Neural cell (in vitro differentiated cells): Measurements from ENCODE around the gene DOP1A. TPM values are rescaled to one million over a fixed set of nuclear protein-coding genes. Genes with fewer than 3 reads are reported as not detected.

Experiments used
- H2AFZ ChIP-seq: fragments of 200-600, 300-800 bp; sonication (generic), shearing (Covaris generic); 2 replicates; pipeline ENCODE4 v1.6.0; 2014; ENCODE audit warnings: low read depth, mild to moderate bottlenecking, antibody characterized with exemption, low read length, moderate library complexity
- H3F3A ChIP-seq: fragments of 200-600 bp; shearing (Covaris generic); 2 replicates; pipeline ENCODE4 v1.6.1; 2016; ENCODE audit warnings: mild to moderate bottlenecking, moderate library complexity, mixed read lengths, antibody characterized with exemption, low read length; ENCODE audit not compliant: insufficient read depth, poor library complexity, severe bottlenecking
- H3K27ac ChIP-seq: fragments of 200-600, 300-800 bp; sonication (generic), shearing (Covaris generic); 2 replicates; pipeline ENCODE4 v1.5.1; 2014; ENCODE audit warnings: mild to moderate bottlenecking, low read length, moderate library complexity
- H3K27me3 ChIP-seq: fragments of 300-800, 200-600 bp; sonication (generic), shearing (Covaris generic); 2 replicates; pipeline ENCODE4 v1.6.0; 2014; ENCODE audit warnings: mild to moderate bottlenecking, low read depth, low read length, moderate library complexity; ENCODE audit not compliant: insufficient read depth
- H3K36me3 ChIP-seq: fragments of 300-800, 200-600 bp; sonication (generic), shearing (Covaris generic); 2 replicates; pipeline ENCODE4 v1.5.1; 2014; ENCODE audit warnings: mild to moderate bottlenecking, antibody characterized with exemption, low read length, moderate library complexity; ENCODE audit not compliant: insufficient read depth
- H3K4me2 ChIP-seq: fragments of 300-800, 200-600 bp; sonication (generic), shearing (Covaris generic); 2 replicates; pipeline ENCODE4 v1.6.0; 2014; ENCODE audit warnings: mild to moderate bottlenecking, low read length
- H3K4me3 ChIP-seq: fragments of 300-800, 200-600 bp; sonication (generic), shearing (Covaris generic); 2 replicates; pipeline ENCODE4 v1.5.1; 2014; ENCODE audit warnings: mild to moderate bottlenecking, low read length, moderate library complexity
- H3K79me2 ChIP-seq: fragments of 200-600 bp; shearing (Covaris generic); replicated peaks from 2 replicates; pipeline ENCODE4 v1.6.0; 2014; ENCODE audit warnings: mild to moderate bottlenecking, low read length, moderate library complexity; ENCODE audit not compliant: insufficient read depth
- H3K9ac ChIP-seq: fragments of 300-800, 200-600 bp; sonication (generic), shearing (Covaris generic); 2 replicates; pipeline ENCODE4 v1.6.1; 2016; ENCODE audit warnings: mild to moderate bottlenecking, low read length, mixed read lengths
- H3K9me2 ChIP-seq: fragments of 200-600 bp; shearing (Covaris generic); 2 replicates; pipeline ENCODE4 v1.6.1; 2016; ENCODE audit warnings: mild to moderate bottlenecking, low read length, mixed read lengths; ENCODE audit not compliant: insufficient read depth
- H3K9me3 ChIP-seq: fragments of 200-600, 300-800 bp; sonication (generic), shearing (Covaris generic); 2 replicates; pipeline ENCODE4 v1.6.1; 2016; ENCODE audit warnings: mild to moderate bottlenecking, mixed run types, low read length, moderate library complexity, mixed read lengths
- H4K20me1 ChIP-seq: fragments of 200-600 bp; shearing (Covaris generic); 2 replicates; pipeline ENCODE4 v1.6.1; 2016; ENCODE audit warnings: mild to moderate bottlenecking, mixed run types; ENCODE audit not compliant: insufficient read depth
- EP300 ChIP-seq: fragments of 450-650 bp; conservative IDR thresholded peaks from 2 replicates; pipeline ENCODE4 v1.6.1; 2014; ENCODE audit warnings: antibody characterized with exemption, mild to moderate bottlenecking, moderate library complexity; ENCODE audit not compliant: poor library complexity, severe bottlenecking
- EZH2 ChIP-seq: fragments of 200-600, 300-800 bp; shearing (Covaris generic), sonication (generic); IDR thresholded peaks from 2 replicates; pipeline ENCODE4 v1.6.1; 2014; ENCODE audit warnings: antibody characterized with exemption, low read length, borderline replicate concordance, mild to moderate bottlenecking; ENCODE audit not compliant: insufficient read depth, poor library complexity, severe bottlenecking
- MXI1 ChIP-seq: fragments of 450-650 bp; conservative IDR thresholded peaks from 2 replicates; pipeline ENCODE4 v1.6.1; 2014; ENCODE audit warnings: antibody characterized with exemption, mild to moderate bottlenecking; ENCODE audit not compliant: poor library complexity, severe bottlenecking
- POLR2AphosphoS5 ChIP-seq: IDR thresholded peaks from 2 replicates; pipeline ENCODE4 v1.6.1; 2012
- RAD21 ChIP-seq: fragments of 450-650 bp; conservative IDR thresholded peaks from 2 replicates; pipeline ENCODE4 v1.6.1; 2014; ENCODE audit warnings: antibody characterized with exemption, mild to moderate bottlenecking, moderate library complexity
- SMC3 ChIP-seq: fragments of 450-650 bp; conservative IDR thresholded peaks from 2 replicates; pipeline ENCODE4 v1.6.1; 2014; ENCODE audit warnings: antibody characterized with exemption, mild to moderate bottlenecking, moderate library complexity; ENCODE audit not compliant: poor library complexity
- TAF1 ChIP-seq: IDR thresholded peaks from 2 replicates; pipeline ENCODE4 v1.6.1; 2012; ENCODE audit warnings: low read depth
- polyA plus RNA-seq: library from polyadenylated mRNA; depleted of rRNA; stranded (reverse); fragments of >200 nt; gene quantifications from 2 replicates; pipeline ENCODE4 v1.2.3, GENCODE V29; 2014
- TF ChIP-seq, protein P1 (sequence below): IDR thresholded peaks from 2 replicates; pipeline ENCODE4 v1.6.1; 2012; ENCODE audit warnings: borderline replicate concordance
- TF ChIP-seq, protein P2 (sequence below): fragments of 450-650 bp; IDR thresholded peaks from 2 replicates; pipeline ENCODE4 v1.5.1; 2014; ENCODE audit warnings: antibody characterized with exemption, mild to moderate bottlenecking, moderate library complexity; ENCODE audit not compliant: poor library complexity, severe bottlenecking

Gene DOP1A
- polyA plus RNA-seq, 1 donor from 2014 or later = 97.6 TPM

DNA sequence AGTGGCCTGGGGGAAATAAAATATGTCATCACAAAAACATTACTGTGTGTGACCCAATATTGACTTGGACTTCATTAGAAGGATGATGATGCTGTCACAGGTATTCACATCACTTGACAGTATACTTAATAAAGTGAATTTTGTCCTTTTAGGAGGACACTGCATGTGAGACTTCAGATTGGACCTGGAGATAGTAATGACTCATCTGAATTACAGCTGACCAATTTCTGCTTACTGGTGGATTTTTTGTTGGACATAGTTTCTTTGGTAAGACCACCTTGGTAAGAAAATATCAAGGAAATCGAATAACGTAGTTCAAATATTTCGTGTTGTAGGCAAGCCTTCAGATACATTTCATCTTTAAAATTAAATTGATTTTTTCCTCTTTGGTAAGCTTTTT lies 57.1 kb downstream of the DOP1A start:
- H2AFZ ChIP-seq = no peak overlapping the region
- no peaks in the 10 kb centered on the region for H3K9me2 ChIP-seq
- no peaks in the 10 kb centered on the region for H3K27me3 ChIP-seq
- TF ChIP-seq EP300 (no peak), MXI1 (no peak), EZH2 (no peak), SMC3 (no peak), POLR2AphosphoS5 (no peak), RAD21 (no peak), TAF1 (no peak)
- TF ChIP-seq, protein P1, sequence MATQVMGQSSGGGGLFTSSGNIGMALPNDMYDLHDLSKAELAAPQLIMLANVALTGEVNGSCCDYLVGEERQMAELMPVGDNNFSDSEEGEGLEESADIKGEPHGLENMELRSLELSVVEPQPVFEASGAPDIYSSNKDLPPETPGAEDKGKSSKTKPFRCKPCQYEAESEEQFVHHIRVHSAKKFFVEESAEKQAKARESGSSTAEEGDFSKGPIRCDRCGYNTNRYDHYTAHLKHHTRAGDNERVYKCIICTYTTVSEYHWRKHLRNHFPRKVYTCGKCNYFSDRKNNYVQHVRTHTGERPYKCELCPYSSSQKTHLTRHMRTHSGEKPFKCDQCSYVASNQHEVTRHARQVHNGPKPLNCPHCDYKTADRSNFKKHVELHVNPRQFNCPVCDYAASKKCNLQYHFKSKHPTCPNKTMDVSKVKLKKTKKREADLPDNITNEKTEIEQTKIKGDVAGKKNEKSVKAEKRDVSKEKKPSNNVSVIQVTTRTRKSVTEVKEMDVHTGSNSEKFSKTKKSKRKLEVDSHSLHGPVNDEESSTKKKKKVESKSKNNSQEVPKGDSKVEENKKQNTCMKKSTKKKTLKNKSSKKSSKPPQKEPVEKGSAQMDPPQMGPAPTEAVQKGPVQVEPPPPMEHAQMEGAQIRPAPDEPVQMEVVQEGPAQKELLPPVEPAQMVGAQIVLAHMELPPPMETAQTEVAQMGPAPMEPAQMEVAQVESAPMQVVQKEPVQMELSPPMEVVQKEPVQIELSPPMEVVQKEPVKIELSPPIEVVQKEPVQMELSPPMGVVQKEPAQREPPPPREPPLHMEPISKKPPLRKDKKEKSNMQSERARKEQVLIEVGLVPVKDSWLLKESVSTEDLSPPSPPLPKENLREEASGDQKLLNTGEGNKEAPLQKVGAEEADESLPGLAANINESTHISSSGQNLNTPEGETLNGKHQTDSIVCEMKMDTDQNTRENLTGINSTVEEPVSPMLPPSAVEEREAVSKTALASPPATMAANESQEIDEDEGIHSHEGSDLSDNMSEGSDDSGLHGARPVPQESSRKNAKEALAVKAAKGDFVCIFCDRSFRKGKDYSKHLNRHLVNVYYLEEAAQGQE = no peak
- TF ChIP-seq, protein P2, sequence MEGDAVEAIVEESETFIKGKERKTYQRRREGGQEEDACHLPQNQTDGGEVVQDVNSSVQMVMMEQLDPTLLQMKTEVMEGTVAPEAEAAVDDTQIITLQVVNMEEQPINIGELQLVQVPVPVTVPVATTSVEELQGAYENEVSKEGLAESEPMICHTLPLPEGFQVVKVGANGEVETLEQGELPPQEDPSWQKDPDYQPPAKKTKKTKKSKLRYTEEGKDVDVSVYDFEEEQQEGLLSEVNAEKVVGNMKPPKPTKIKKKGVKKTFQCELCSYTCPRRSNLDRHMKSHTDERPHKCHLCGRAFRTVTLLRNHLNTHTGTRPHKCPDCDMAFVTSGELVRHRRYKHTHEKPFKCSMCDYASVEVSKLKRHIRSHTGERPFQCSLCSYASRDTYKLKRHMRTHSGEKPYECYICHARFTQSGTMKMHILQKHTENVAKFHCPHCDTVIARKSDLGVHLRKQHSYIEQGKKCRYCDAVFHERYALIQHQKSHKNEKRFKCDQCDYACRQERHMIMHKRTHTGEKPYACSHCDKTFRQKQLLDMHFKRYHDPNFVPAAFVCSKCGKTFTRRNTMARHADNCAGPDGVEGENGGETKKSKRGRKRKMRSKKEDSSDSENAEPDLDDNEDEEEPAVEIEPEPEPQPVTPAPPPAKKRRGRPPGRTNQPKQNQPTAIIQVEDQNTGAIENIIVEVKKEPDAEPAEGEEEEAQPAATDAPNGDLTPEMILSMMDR = no peak
- no peak overlapping the region for H3K27ac ChIP-seq
- H4K20me1 ChIP-seq = no peaks in the 10 kb centered on the region
- no peak overlapping the region for H3K4me3 ChIP-seq
- no peaks in the 10 kb centered on the region for H3F3A ChIP-seq
- peaks cover 22% of the 10 kb centered on the region for H3K36me3 ChIP-seq
- H3K79me2 ChIP-seq = no peaks in the 10 kb centered on the region
- H3K4me2 ChIP-seq = no peak overlapping the region
- H3K9me3 ChIP-seq = no peaks in the 10 kb centered on the region
- H3K9ac ChIP-seq = no peak overlapping the region

DNA sequence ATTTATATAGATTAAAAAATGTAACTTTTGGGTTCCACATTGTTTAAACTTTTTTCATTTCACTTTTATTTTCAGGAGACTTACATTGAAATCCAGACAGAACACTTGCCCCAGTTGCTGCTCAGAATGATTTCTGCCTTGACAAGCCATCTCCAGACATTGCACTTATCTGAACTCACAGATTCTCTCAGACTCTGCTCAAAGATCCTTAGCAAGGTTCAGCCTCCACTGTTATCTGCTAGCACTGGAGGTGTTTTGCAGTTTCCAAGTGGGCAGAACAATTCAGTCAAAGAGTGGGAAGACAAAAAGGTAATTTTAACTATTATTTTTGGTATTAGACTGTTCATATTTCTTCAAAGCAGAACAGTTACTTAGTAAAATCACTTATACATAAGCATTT lies 58.0 kb downstream of the DOP1A start:
- H3F3A ChIP-seq = no peaks in the 10 kb centered on the region
- H3K79me2 ChIP-seq = no peaks in the 10 kb centered on the region
- no peak overlapping the region for H3K4me3 ChIP-seq
- H3K9me2 ChIP-seq = no peaks in the 10 kb centered on the region
- TF ChIP-seq EZH2 (no peak), RAD21 (no peak), POLR2AphosphoS5 (no peak), TAF1 (no peak), SMC3 (no peak), EP300 (no peak)
- TF ChIP-seq, protein P1 = no peak
- no peak overlapping the region for H3K27ac ChIP-seq
- H4K20me1 ChIP-seq = no peaks in the 10 kb centered on the region
- H2AFZ ChIP-seq = no peak overlapping the region
- no peak overlapping the region for H3K4me2 ChIP-seq
- no peaks in the 10 kb centered on the region for H3K27me3 ChIP-seq
- H3K36me3 ChIP-seq = peaks cover 22% of the 10 kb centered on the region
- H3K9me3 ChIP-seq = no peaks in the 10 kb centered on the region
- no peak overlapping the region for H3K9ac ChIP-seq
